ENCODE data around the gene FCER1G. TPM values are rescaled to one million over a fixed set of nuclear protein-coding genes. Genes with fewer than 3 reads are reported as not detected.

Gene FCER1G
- total and polyA plus RNA-seq, 9 of the 15 experiments (the other 6 are each of a cell fraction or from before 2014, with no cell fraction given) = 0.15 to 0.69 (median 0.31) TPM; not detected in 2

- TF ChIP-seq, protein P1, sequence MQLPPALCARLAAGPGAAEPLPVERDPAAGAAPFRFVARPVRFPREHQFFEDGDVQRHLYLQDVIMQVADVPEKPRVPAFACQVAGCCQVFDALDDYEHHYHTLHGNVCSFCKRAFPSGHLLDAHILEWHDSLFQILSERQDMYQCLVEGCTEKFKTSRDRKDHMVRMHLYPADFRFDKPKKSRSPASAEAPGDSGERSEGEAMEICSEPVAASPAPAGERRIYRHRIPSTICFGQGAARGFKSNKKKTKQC (CRISPR knock-in tag; IDR thresholded peaks at IDR 0.05) = peak; percentile 49
- TF ChIP-seq, protein P2, sequence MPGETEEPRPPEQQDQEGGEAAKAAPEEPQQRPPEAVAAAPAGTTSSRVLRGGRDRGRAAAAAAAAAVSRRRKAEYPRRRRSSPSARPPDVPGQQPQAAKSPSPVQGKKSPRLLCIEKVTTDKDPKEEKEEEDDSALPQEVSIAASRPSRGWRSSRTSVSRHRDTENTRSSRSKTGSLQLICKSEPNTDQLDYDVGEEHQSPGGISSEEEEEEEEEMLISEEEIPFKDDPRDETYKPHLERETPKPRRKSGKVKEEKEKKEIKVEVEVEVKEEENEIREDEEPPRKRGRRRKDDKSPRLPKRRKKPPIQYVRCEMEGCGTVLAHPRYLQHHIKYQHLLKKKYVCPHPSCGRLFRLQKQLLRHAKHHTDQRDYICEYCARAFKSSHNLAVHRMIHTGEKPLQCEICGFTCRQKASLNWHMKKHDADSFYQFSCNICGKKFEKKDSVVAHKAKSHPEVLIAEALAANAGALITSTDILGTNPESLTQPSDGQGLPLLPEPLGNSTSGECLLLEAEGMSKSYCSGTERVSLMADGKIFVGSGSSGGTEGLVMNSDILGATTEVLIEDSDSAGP (CRISPR knock-in tag; IDR thresholded peaks at IDR 0.05) = peak; percentile 56; the same call in 1 of the 2 replicates
- TF ChIP-seq ELF2 (CRISPR knock-in tag; IDR thresholded peaks at IDR 0.05) (peak; percentile 98), NR2C1 (IDR thresholded peaks at IDR 0.05) (peak; percentile 97), NR2C1 (tag; IDR thresholded peaks at IDR 0.05) (peak; percentile 99), HDAC1 (IDR thresholded peaks at IDR 0.05) (peak in 1 of 2 experiments; percentile 44; a peak in 2 of 4 replicates), POLR2A (conservative IDR thresholded peaks at IDR 0.05) (peak; percentile 91), HDAC2 (IDR thresholded peaks at IDR 0.05) (peak; percentile 68), KAT2B (IDR thresholded peaks at IDR 0.05; ENCODE audit: low read depth, low read length) (no peak), SMARCB1 (IDR thresholded peaks at IDR 0.05; ENCODE audit: insufficient read length, low read depth) (no peak), GABPA (tag; conservative IDR thresholded peaks at IDR 0.05; ENCODE audit: low read depth) (peak; percentile 97), VEZF1 (CRISPR knock-in tag; IDR thresholded peaks at IDR 0.05) (peak; percentile 57), ZFX (CRISPR knock-in tag; IDR thresholded peaks at IDR 0.05) (peak; percentile 86), CTCF (IDR thresholded peaks at IDR 0.05 in 2 of 3, conservative IDR thresholded peaks at IDR 0.05 in 1 of 3; ENCODE audit: insufficient read depth in 2 of 3, low read depth in 1 of 3, low read length in 3 of 3) (peak in 1 of 3 experiments; percentile 35; a peak in 2 of 6 replicates), ZNF561 (CRISPR knock-in tag; conservative IDR thresholded peaks at IDR 0.05) (0 out of 2 replicates have a peak, but pooled peaks have one; percentile 22)
- TF ChIP-seq, protein P3, sequence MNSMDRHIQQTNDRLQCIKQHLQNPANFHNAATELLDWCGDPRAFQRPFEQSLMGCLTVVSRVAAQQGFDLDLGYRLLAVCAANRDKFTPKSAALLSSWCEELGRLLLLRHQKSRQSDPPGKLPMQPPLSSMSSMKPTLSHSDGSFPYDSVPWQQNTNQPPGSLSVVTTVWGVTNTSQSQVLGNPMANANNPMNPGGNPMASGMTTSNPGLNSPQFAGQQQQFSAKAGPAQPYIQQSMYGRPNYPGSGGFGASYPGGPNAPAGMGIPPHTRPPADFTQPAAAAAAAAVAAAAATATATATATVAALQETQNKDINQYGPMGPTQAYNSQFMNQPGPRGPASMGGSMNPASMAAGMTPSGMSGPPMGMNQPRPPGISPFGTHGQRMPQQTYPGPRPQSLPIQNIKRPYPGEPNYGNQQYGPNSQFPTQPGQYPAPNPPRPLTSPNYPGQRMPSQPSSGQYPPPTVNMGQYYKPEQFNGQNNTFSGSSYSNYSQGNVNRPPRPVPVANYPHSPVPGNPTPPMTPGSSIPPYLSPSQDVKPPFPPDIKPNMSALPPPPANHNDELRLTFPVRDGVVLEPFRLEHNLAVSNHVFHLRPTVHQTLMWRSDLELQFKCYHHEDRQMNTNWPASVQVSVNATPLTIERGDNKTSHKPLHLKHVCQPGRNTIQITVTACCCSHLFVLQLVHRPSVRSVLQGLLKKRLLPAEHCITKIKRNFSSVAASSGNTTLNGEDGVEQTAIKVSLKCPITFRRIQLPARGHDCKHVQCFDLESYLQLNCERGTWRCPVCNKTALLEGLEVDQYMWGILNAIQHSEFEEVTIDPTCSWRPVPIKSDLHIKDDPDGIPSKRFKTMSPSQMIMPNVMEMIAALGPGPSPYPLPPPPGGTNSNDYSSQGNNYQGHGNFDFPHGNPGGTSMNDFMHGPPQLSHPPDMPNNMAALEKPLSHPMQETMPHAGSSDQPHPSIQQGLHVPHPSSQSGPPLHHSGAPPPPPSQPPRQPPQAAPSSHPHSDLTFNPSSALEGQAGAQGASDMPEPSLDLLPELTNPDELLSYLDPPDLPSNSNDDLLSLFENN (IDR thresholded peaks at IDR 0.05; ENCODE audit: low read depth in 2 of 2, low read length in 2 of 2) = no peak; a peak in 1 of 4 replicates
Measured at GRCh38 chr1:161201836-161202712, 13.0 kb upstream of the FCER1G start, which contains the start of gene NDUFS2 (continued).
